VCaP (cell line): ENCODE measurements around the gene GTF2IRD1.

Experiments used
- H3K27ac ChIP-seq: fragments of 450-650 bp; 2 replicates; pipeline ENCODE4 v1.5.1; 2017
- TF ChIP-seq, protein P1 (sequence below): fragments of 450-650 bp; conservative IDR thresholded peaks from 2 replicates; pipeline ENCODE4 v1.5.1; 2017; ENCODE audit warnings: mild to moderate bottlenecking, moderate library complexity

The GTF2IRD1 gene

DNA sequence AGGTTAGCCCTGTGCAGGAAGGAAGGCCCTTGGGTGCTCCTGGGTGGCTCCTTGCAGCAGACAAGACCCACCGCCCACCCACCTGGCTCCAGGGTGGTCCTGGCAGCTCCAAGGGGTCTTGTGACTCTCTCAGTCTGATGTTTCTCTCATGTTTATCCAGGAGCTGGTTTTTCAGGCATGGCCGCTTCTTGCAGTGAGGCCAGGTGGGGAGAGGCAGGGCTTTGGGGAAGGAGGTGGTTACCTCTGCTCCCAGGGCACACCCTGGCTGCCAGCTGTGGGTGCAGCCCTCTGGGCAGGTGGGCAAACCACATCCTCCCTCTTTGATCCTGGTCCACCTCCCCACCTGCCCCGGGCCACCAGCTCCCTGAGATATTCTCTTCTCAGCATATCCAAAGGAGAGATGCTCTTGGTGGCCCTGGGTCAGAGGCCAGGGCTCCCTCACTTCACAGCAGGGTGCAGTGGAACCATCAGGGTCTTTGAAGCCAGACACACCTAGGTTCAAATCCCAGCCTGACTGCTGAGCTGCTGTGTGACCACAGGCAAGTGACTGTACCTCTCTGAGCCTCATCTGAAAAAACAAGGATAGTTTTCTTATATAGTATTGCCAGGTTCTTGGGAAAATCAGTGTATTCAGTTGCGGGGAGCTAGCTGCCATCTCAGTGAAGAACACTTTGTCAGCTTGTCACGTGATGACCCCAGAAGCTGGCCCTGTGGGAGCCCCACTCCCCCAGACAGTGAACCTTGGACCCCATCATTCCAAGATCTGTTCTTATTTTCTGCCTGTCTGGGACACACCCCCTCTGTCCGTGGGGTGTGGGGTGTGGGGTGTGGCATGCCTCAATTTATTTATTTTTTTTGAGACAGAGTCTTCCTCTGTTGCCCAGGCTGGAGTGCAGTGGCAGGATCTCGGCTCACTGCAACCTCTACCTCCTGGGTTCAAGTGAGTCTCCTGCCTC lies 11.5 kb downstream of the GTF2IRD1 start:
- peak overlapping the region; percentile 81 for H3K27ac ChIP-seq
- TF ChIP-seq, protein P1, sequence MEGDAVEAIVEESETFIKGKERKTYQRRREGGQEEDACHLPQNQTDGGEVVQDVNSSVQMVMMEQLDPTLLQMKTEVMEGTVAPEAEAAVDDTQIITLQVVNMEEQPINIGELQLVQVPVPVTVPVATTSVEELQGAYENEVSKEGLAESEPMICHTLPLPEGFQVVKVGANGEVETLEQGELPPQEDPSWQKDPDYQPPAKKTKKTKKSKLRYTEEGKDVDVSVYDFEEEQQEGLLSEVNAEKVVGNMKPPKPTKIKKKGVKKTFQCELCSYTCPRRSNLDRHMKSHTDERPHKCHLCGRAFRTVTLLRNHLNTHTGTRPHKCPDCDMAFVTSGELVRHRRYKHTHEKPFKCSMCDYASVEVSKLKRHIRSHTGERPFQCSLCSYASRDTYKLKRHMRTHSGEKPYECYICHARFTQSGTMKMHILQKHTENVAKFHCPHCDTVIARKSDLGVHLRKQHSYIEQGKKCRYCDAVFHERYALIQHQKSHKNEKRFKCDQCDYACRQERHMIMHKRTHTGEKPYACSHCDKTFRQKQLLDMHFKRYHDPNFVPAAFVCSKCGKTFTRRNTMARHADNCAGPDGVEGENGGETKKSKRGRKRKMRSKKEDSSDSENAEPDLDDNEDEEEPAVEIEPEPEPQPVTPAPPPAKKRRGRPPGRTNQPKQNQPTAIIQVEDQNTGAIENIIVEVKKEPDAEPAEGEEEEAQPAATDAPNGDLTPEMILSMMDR: no peak

DNA sequence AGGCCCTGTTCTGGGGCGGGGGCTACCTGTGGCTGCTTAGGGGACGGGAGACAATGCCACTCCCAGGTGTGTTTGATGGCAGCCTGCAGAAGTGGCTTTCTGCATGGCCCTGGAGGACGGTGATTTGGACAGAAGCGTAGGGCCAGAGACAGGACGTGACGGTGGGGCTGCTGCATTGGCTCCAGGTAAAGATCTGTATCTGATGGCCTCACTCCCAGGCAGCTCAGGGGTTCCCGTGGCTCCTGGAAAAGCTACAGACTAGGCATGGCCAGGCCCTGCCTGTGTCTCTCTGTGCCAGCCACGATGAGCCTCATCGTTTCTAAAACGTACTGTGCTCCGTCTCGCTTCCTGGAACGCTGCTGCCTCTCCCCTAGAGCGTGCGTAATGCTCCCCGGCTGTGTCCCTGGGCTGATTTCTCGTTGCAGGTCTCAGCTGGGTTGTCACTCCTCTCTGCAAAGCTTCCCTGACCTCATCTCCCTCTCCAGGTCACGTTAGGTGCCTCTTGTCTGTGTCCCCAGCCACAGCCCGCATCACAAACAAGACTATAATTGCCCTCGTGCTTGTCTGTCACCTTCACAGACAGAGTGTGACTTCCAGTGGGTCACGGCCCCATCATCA lies 12.6 kb downstream of the GTF2IRD1 start:
- peak overlapping the region; percentile 81 for H3K27ac ChIP-seq
- TF ChIP-seq, protein P1: no peak

GRCh38 chr7:74467876-74468275 lies 14.2 kb downstream of the GTF2IRD1 start:
- no peak overlapping the region for H3K27ac ChIP-seq
- TF ChIP-seq, protein P1: no peak

GRCh38 chr7:74470504-74470903 lies 16.8 kb downstream of the GTF2IRD1 start:
- TF ChIP-seq, protein P1: no peak
- no peak overlapping the region for H3K27ac ChIP-seq

DNA sequence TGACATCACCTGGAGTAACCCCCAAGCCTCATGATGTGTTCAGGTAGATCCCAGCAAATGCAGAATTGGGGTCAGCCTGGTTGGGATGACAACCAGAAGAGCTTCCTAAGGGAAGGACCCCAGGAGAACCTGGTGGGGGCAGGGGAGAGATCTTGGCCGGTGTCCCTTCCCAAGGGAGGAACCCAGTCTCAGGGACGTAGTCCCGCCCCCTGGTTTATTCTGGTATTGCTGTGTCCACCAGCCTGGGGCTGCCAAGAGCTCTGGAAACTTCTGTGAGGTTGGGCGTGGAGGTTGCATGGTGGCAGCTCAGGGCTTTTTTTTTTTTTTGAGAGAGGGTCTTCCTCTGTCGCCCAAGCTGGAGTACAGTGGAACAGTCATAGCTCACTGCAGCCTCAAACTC lies 19.4 kb downstream of the GTF2IRD1 start:
- no peak overlapping the region for H3K27ac ChIP-seq
- TF ChIP-seq, protein P1: no peak

GRCh38 chr7:74474271-74474865 lies 20.7 kb downstream of the GTF2IRD1 start:
- no peak overlapping the region for H3K27ac ChIP-seq
- TF ChIP-seq, protein P1: no peak

DNA sequence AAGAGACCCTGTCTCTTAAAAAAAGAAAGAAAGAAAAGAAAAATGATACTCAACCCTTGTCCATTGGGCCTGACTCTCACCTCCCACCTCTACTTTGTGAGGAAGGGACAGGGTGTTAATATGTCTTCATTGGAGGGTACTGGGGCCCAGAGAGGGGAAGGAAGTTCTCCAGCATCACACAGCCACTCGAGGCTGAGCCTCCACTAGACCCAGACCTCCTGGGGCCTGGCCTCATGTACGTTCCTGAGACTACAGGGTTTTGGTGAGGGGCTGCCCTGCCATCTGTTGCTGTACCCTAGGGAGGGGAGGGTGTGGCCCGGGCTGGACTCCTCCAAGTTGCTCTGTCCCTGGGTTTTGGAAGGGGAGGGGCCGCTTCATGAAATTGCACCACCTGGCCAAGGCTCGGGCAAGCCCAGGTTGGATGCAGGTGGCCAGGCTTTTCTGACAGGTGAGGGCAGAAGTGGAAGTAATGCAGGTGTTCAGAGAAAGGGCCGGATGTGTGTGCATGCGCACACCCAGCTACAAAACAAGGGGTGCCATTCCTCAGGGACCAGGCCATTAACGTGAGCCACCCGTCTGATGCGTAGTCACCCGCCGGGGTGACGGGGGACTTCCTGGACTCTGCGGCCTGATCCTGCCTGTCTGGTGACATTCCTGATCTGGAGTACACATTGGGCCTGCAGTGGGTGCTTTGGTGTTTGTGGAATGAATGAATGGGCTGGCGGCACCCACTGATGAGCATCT lies 21.7 kb downstream of the GTF2IRD1 start:
- H3K27ac ChIP-seq: no peak overlapping the region
- TF ChIP-seq, protein P1: no peak
